Dermis microvascular lymphatic vessel endothelial cell (primary cell): ENCODE data around the gene BPIFB4. TPM values are rescaled to one million over a fixed set of nuclear protein-coding genes. Genes with fewer than 3 reads are reported as not detected.

Experiments used
- DNase-seq, 2 donors: peaks; one replicate each; pipeline versions ENCODE4 v3.0.0 to v3.0.0-alpha.2; 2010; ENCODE audit warnings: low read depth in 2 of 2
- total RNA-seq: library from RNA; depleted of rRNA; stranded (reverse); fragments of >200 nt; gene quantifications from 2 replicates; pipeline ENCODE4 v1.2.1, GENCODE V29; 2014

Gene BPIFB4
- total RNA-seq, 1 donor from 2014 or later: not detected

GRCh38 chr20:33061658-33062028, 17.8 kb upstream of the BPIFB4 start:
- peak; percentile 3 to 9 for DNase-seq

- no peak for DNase-seq
Observed at GRCh38 chr20:33062105-33062824, 17.2 kb upstream of the BPIFB4 start.

DNA sequence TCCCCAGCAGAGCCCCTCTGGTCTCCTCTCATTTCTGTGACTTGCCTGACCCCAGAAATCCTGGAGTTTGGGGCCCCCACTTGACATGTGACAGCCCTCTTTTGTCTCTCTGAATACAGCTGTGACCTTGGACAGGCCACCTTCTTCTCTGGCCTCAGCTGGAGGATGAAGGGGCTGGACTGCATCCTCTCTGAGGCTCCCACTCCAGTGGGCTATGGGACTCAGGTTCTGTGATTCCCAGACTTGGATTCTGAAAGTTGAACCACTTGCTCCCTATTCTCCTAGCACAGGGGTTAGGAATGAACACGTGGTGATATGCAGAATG, 16.7 kb upstream of the BPIFB4 start:
- DNase-seq: no peak

DNA sequence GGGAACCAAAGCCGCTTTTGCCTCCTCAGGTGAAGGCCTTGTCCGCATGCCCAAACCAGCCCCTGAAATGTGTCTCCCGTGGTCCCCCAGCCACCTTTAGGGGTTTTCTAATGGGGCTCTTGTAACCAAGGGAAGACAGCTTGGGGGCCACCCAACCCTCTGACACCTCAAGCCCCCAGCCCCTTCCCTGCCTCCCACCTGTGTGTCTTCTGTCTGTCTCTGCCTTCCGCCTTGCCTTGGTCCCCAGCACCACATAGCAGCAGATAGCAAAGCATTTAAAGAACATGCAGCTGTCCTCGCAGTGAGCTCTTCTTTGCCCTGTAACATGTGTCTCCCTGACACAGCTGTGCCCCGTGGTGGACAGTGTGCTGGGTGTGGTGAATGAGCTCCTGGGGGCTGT, 16.2 kb upstream of the BPIFB4 start:
- no peak for DNase-seq

DNA sequence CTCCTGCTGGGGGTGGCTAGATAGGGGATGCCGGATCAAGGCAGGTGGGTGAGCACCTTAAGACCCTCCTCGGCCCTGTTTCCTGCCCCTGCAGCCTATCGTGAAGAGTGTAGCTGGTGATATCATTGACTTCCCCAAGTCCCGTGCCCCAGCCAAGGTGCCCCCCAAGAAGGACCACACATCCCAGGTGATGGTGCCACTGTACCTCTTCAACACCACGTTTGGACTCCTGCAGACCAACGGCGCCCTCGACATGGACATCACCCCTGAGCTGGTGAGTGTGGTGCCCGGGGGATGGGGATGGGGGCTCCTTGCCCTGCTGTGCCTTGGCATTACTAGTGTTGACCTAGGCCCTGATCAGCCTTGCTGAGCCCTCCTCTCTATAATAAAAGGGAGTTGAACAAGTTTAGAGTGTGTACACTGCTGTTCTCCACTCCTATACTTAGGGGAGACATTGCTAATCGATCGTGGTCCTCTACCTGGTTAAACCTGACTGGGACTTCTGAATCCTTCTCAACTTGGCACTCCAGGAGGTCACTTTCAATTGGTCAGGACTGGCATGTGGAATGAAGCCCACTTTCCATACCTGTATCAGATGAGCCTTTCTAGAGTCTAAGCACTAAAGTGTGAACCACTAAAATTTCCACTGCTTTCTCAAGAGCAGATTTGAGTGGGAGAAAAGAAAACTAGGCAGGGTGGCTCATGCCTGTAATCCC, 14.7 kb upstream of the BPIFB4 start:
- no peak for DNase-seq

- no peak for DNase-seq
Observed at GRCh38 chr20:33065785-33066184, 13.7 kb upstream of the BPIFB4 start.

GRCh38 chr20:33067806-33068205, 11.6 kb upstream of the BPIFB4 start:
- no peak for DNase-seq

DNA sequence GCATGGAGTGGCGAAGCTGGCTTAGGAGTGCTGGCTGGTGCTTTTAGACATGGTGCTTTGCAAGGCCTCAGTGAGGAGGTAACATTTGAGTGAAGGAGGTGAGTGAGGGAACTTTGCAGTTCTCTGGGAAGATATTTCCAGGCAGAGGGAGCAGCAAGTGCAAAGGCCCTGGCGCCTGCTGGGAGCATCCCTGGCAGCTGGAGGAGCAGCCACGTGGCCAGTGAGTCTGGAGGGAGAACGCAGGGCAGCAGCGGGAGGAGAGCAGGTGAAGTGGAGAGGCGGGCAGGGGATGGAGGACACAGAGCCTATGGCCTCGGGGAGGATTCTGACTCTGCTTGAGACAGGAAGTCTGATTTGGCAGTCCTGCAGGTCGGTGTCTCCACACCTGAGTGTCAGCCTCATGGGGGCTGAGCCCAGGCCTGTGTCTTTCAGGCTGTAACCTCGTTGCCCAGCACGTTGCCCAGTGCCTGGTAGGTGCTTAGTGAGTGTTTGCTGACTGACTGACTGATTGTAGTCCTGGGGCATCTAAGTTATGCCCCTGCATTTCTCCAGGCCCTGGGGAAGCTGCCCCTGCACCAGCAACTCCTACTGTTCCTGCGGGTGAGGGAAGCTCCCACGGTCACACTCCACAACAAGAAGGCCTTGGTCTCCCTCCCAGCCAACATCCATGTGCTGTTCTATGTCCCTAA, 11.0 kb upstream of the BPIFB4 start:
- no peak for DNase-seq

GRCh38 chr20:33069673-33070072, 9.8 kb upstream of the BPIFB4 start:
- DNase-seq: no peak

DNA sequence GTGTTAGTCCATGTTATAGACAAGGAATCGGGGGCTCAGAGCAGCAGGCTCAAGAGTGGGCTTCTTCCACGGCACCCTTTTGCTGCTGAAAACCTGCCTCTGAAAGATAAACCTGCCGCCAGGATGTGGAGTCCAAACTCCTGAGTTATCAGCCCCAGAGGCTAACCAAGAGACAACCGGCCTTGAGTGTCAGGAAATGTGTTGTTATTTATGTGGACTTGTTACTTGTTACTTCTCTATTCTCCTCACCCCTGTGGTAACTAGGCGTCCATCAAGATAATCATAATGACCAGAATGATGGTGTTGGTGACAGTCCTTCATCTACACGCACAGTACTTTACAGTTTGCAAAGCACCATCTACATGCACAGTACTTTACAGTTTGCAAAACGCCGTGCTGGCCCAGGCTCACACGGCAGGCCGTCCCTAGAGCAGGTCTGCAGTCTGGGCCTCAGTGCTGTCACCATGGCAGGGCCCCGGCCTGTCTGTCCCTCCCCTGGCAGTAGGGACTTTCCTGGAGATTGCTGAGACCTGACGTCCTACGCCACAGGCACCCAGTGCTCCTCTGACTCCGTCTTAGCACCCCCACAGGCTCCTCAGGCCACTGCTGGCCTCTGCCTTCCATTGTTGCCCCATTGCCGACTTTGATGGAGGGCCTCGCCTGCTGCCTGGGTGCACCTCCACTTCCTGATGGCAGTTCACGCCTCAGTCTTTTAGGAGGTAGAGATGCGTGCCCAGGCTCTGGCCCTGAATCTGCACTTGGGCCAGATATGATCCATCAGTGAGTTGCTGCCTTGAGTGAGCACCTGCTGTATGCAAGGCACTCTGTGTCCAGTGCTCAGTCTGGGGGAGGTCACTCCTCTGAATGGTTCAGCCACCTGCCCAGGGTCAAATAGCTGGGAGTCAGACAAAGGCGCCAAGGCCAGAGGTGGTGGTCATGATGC, 9.1 kb upstream of the BPIFB4 start:
- no peak for DNase-seq

DNA sequence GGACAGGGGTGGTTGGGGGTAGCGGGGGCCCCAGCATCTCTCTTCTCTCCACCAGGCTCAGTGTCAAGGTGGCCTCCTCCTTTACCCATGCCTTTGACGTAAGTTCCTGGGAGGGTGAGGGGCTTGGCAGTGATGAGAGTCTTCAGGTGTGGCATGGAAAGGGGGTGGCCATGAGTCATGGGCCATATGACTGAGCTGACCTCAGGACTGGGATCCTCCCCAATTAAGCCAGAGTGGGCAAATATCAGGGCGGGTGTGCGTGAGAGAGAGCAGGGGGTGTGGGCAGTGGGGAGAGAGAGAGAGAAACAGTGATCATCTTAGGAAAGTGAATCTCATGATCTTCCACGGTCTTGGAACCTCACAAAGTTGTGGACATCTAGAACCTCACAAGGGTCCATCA, 8.2 kb upstream of the BPIFB4 start:
- no peak for DNase-seq

DNA sequence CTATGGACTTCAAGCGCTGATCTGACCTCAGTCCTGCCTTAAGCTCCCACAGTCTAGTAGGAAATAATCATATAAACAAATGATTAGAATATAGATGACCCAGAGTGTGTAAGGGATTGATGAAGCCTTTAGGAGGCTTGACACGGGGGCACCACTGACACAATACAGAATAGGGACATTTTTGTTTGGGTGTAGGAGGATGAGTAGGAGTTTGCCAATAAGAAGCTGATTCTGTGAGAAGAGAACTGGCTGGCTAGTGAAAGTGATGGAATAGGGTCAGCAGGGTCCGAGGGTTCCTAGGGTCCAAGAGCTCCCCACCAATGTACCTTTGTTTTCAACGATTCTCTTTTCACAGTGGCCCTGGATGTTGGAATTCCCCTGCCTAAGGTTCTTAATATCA, 7.1 kb upstream of the BPIFB4 start:
- DNase-seq: no peak

DNA sequence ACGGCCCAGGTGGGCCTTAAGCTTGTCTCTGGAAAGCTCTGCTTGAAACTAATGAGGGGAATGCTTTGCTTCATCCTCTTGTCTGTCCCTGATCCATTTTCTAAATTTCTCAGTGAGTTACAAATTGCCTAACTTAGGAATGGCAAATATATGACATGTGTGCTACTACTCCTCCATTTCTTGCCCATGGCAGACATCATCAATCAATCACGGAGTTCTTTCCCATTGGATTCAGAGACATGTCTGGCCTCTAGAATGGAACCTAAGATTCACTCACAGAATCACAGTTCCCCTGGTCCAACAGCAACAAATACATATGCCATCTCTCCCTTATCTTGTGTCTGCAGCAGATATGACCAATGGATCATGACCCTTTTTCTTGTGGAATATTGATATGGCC, 6.6 kb upstream of the BPIFB4 start:
- no peak for DNase-seq

DNA sequence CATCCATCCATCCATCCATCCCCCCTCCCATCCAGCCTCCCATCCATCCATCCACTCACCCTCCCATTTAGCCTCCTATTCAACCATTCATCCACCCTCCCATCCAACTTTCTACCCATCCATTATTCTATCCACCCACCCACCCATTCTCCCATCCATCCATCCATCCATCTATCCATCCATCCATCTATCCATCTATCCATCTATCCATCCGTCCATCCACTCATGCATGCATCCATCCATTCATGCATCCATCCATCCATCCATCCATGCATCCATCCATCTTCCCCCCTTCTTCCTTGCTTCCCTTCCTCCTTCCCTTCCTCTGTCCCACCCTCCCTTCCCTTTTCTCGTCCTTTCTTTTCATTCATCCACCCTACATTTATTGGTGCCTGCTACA, 4.8 kb upstream of the BPIFB4 start:
- DNase-seq: no peak

GRCh38 chr20:33075281-33075680, 4.2 kb upstream of the BPIFB4 start:
- DNase-seq: no peak

- peak in 1 of 2 donors; percentile 4 for DNase-seq
Observed at GRCh38 chr20:33076662-33077372, 2.6 kb upstream of the BPIFB4 start.

- no peak for DNase-seq
Observed at GRCh38 chr20:33081411-33082154, 2.1 kb downstream of the BPIFB4 start.

GRCh38 chr20:33082546-33082945, 3.1 kb downstream of the BPIFB4 start:
- DNase-seq: no peak

DNA sequence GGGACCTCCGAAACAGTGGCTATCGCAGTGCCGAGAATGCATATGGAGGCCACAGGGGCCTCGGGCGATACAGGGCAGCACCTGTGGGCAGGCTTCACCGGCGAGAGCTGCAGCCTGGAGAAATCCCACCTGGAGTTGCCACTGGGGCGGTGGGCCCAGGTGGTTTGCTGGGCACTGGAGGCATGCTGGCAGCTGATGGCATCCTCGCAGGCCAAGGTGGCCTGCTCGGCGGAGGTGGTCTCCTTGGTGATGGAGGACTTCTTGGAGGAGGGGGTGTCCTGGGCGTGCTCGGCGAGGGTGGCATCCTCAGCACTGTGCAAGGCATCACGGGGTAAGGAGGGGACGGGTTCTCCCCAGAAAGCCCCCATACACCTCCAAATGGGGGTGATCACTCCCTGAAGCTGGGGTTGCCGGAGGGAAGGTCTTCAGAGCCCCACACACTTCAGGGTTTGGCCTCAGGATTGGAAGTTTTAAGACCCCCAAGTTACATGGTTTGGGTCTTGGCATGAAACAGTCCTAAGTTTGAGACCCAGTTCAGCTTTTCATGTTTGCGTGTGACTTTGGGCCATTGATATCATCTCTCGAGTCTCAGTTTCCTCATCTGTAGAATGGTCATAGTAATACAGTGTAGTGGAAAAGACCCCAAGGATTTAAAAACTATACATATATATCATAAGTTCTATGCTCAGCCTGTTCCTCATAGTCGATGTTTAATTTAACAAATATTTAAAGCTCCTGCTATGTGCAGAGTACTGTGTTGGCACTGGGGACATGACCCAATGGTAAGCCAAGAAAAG, 4.3 kb downstream of the BPIFB4 start:
- DNase-seq: no peak

GRCh38 chr20:33084722-33085121, 5.3 kb downstream of the BPIFB4 start:
- no peak for DNase-seq
